CD4-positive, alpha-beta T cell (primary cell): ENCODE measurements around the gene ZNF580. TPM values are rescaled to one million over a fixed set of nuclear protein-coding genes. Genes with fewer than 3 reads are reported as not detected.

ENCODE experiments used
- ATAC-seq: fragments of 200-7000 bp; cut with Tn5 transposase; one replicate; pipeline ENCODE4 v1.10.0; 2022; ENCODE audit warnings: mild to moderate bottlenecking; ENCODE audit not compliant: poor library complexity
- CTCF ChIA-PET: fragments of 350-600 bp; sonication (Branson Sonifier 250); formaldehyde crosslinking; loops from one replicate; lab custom pipeline; 2021; ENCODE audit warnings: antibody characterized with exemption, inconsistent platforms; lab: Charles Lee
- POLR2A ChIA-PET: fragments of 350-600 bp; sonication (Branson Sonifier 250); formaldehyde crosslinking; loops from one replicate; lab custom pipeline; 2021; ENCODE audit warnings: antibody characterized with exemption, inconsistent platforms; lab: Charles Lee
- DNase-seq, 14 experiments: peaks; one replicate each; pipeline ENCODE4 v3.0.0-alpha.2; 2013 to 2020; ENCODE audit warnings: mixed read lengths in 2 of 14
- H3K27ac ChIP-seq, 2 donors: one replicate each; pipeline versions ENCODE4 v1.5.1 to v1.7.0; 2013; ENCODE audit warnings: low read length in 2 of 2, low read depth in 1 of 2, mild to moderate bottlenecking in 1 of 2
- H3K27me3 ChIP-seq, 2 experiments: 1 replicate in 1 of 2; 2 replicates in 1 of 2; pipeline versions ENCODE4 v1.6.1 to v1.7.0; 2013; ENCODE audit warnings: low read length in 2 of 2, control low read depth in 1 of 2, mild to moderate bottlenecking in 1 of 2, moderate library complexity in 1 of 2; ENCODE audit not compliant: insufficient read depth in 2 of 2, control insufficient read depth in 1 of 2
- H3K36me3 ChIP-seq: one replicate; pipeline ENCODE4 v1.6.1; 2013; ENCODE audit warnings: low read length, control low read depth; ENCODE audit not compliant: insufficient read depth
- H3K4me1 ChIP-seq: one replicate; pipeline ENCODE4 v1.6.1; 2013; ENCODE audit warnings: low read length, control low read depth; ENCODE audit not compliant: insufficient read depth
- H3K4me3 ChIP-seq: one replicate; pipeline ENCODE4 v1.5.1; 2013; ENCODE audit warnings: mild to moderate bottlenecking, low read length, moderate library complexity
- H3K9me3 ChIP-seq, 2 experiments: 1 replicate in 1 of 2; 2 replicates in 1 of 2; pipeline versions ENCODE4 v1.6.1 to v1.7.0; 2013; ENCODE audit warnings: low read length in 2 of 2, mild to moderate bottlenecking in 2 of 2, control low read depth in 1 of 2, moderate library complexity in 1 of 2; ENCODE audit not compliant: control insufficient read depth in 1 of 2, insufficient read depth in 1 of 2
- H3K27ac Mint-ChIP-seq: one replicate; pipeline ENCODE4 v1.8.0; 2020; ENCODE audit warnings: mixed read lengths
- H3K27me3 Mint-ChIP-seq: one replicate; pipeline ENCODE4 v1.8.0; 2021; ENCODE audit warnings: mixed read lengths
- H3K36me3 Mint-ChIP-seq: one replicate; pipeline ENCODE4 v1.8.0; 2021; ENCODE audit warnings: low read depth, mixed read lengths
- H3K4me1 Mint-ChIP-seq: one replicate; pipeline ENCODE4 v1.8.0; 2021; ENCODE audit warnings: low read depth, mixed read lengths
- H3K4me3 Mint-ChIP-seq: one replicate; pipeline ENCODE4 v1.8.0; 2020; ENCODE audit warnings: mild to moderate bottlenecking, mixed read lengths
- H3K9me3 Mint-ChIP-seq: one replicate; pipeline ENCODE4 v1.8.0; 2020; ENCODE audit warnings: mixed read lengths
- intact Hi-C, 2 experiments: fragments of 100-400 bp; cut with DNase I in 1 of 2; cut with micrococcal nuclease in 1 of 2; formaldehyde crosslinking; loops; one replicate each; pipeline versions ENCODE4 v1.15.1 to v1.9.0; 2023 to 2025; cut with DNase I, micrococcal nuclease
- total RNA-seq, 174 experiments: library from RNA in 2 of 174; stranded (reverse) in 2 of 174; gene quantifications; one replicate each; pipeline ENCODE4 v1.2.3 and lab custom pipeline; 2021 to 2026
- TF ChIP-seq, protein P1 (sequence below): fragments of 200-600 bp; IDR thresholded peaks from one replicate; pipeline ENCODE4 v1.8.0; 2022; ENCODE audit warnings: antibody characterized with exemption, mild to moderate bottlenecking

Gene ZNF580
- total RNA-seq, 2 experiments from 2014 or later = 45.2 to 46.6 TPM

DNA sequence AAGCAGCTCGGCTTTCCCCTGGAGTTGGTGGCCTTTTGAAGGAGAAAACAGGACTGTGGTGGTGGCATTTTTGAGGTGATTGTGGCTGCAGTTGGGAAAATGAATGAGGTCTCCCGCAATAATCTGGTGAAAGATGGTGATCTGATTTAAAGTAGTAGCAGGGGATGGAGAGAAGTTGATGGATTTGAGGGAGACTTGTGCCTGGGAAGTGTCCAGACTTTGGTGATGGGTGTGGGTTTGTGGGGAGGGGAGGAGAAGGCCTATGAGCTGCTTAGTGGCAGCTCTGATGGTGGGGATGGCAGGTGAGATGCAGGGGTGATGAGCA, 30.2 kb downstream of the ZNF580 start:
- ATAC-seq (no peak), DNase-seq (no peak)
- no peak overlapping the region for H3K27ac ChIP-seq
- no peaks in the 10 kb centered on the region for H3K27me3 ChIP-seq
- Mint-ChIP-seq H3K4me1 (peaks cover 23% of the 10 kb centered on the region), H3K9me3 (no peaks in the 10 kb centered on the region), H3K36me3 (peaks cover 79% of the 10 kb centered on the region), H3K27me3 (no peaks in the 10 kb centered on the region), H3K4me3 (peak overlapping the region; percentile 31), H3K27ac (peak overlapping the region; percentile 76)
- H3K36me3 ChIP-seq = peaks cover 64% of the 10 kb centered on the region
- ChIA-PET CTCF (interaction anchor here (0.6 to 1.5 kb wide), 3 partner anchors 14 to 167 kb away, joined by 3 to 10 read pairs (median 5); no protein-coding TSS in a partner anchor), POLR2A (interaction anchor here (1.0 to 2.0 kb wide), 4 partner anchors 14 to 72 kb away, joined by 3 to 9 read pairs (median 6); partner anchors contain the start of genes FIZ1 and U2AF2)
- TF ChIP-seq, protein P1, sequence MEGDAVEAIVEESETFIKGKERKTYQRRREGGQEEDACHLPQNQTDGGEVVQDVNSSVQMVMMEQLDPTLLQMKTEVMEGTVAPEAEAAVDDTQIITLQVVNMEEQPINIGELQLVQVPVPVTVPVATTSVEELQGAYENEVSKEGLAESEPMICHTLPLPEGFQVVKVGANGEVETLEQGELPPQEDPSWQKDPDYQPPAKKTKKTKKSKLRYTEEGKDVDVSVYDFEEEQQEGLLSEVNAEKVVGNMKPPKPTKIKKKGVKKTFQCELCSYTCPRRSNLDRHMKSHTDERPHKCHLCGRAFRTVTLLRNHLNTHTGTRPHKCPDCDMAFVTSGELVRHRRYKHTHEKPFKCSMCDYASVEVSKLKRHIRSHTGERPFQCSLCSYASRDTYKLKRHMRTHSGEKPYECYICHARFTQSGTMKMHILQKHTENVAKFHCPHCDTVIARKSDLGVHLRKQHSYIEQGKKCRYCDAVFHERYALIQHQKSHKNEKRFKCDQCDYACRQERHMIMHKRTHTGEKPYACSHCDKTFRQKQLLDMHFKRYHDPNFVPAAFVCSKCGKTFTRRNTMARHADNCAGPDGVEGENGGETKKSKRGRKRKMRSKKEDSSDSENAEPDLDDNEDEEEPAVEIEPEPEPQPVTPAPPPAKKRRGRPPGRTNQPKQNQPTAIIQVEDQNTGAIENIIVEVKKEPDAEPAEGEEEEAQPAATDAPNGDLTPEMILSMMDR = no peak
- intact Hi-C loops = loop anchor here in 1 of 2 experiments (2.0 to 10.0 kb wide), 2 partner anchors 14 to 644 kb away; partner anchors contain the start of gene ZSCAN5A
- H3K9me3 ChIP-seq = no peaks in the 10 kb centered on the region
- peaks cover 38% of the 10 kb centered on the region for H3K4me1 ChIP-seq
- no peak overlapping the region for H3K4me3 ChIP-seq

DNA sequence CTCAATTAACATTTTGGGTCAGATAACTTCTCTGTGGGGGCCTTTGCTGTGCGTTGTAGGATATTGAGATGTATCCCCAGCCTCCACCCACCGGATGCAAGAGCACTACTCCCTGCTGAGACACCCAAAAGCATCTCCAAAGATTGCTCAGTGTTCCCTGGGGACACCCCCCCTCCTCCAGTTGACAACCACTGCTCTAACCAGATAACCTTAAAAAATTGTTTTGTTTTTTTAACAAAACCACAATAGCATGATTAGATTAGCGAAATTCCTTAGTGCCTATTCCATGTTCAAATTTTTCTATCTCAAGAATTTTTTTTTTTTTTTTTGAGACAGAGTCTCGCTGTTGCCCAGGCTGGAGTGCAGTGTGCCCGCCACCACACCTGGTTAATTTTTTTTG, 31.6 kb downstream of the ZNF580 start:
- Mint-ChIP-seq H3K4me3 (peak overlapping the region; percentile 51), H3K9me3 (no peaks in the 10 kb centered on the region), H3K4me1 (peaks cover 37% of the 10 kb centered on the region), H3K27ac (peak overlapping the region; percentile 71), H3K27me3 (no peaks in the 10 kb centered on the region), H3K36me3 (peaks cover 75% of the 10 kb centered on the region)
- TF ChIP-seq, protein P1 = no peak
- intact Hi-C loops = loop anchor here in 1 of 2 experiments (10.0 kb wide), 1 partner anchor 642 kb away; the partner anchor contains the start of gene ZSCAN5A
- Histone ChIP-seq H3K27me3 (no peaks in the 10 kb centered on the region), H3K4me3 (no peak overlapping the region), H3K9me3 (no peaks in the 10 kb centered on the region), H3K27ac (no peak overlapping the region), H3K4me1 (peaks cover 49% of the 10 kb centered on the region), H3K36me3 (peaks cover 52% of the 10 kb centered on the region)
- no peak for ATAC-seq
- no peak for DNase-seq
- CTCF ChIA-PET = interaction anchor here (1.0 to 1.5 kb wide), 2 partner anchors 14 to 40 kb away, joined by 3 to 10 read pairs; no protein-coding TSS in a partner anchor
- POLR2A ChIA-PET = interaction anchor here (1.8 kb wide), 1 partner anchor 15 kb away, joined by 9 read pairs; no protein-coding TSS in a partner anchor

DNA sequence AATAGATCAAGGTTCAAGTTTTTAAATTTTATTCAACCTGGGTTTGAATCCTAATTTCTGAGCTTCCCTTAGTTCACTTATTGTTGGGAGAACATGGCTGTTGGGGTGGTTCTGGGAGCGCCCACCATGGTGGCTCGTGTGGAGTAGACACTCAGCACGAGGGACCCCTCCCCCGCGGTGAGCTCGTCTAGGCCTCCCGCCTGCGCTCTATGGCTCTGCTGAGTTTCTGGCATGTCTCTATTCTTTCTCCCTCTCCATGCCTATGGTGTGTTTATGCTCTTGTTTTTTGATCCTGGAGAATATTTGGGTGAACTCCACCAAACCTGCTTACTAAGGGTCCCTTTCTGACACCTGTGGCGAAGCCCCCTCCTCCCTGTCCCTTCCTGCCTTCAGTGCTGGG, 32.7 kb downstream of the ZNF580 start:
- peaks cover 43% of the 10 kb centered on the region for H3K4me1 Mint-ChIP-seq
- TF ChIP-seq, protein P1 = no peak
- Histone ChIP-seq H3K27me3 (no peaks in the 10 kb centered on the region), H3K4me3 (no peak overlapping the region), H3K9me3 (no peaks in the 10 kb centered on the region), H3K36me3 (peaks cover 52% of the 10 kb centered on the region), H3K27ac (no peak overlapping the region), H3K4me1 (peaks cover 56% of the 10 kb centered on the region)
- ATAC-seq (no peak), DNase-seq (no peak)
- intact Hi-C loops = loop anchor here in 1 of 2 experiments (10.0 kb wide), 1 partner anchor 641 kb away; the partner anchor contains the start of gene ZSCAN5A
- H3K36me3 Mint-ChIP-seq = peaks cover 75% of the 10 kb centered on the region
- H3K27ac Mint-ChIP-seq = peak overlapping the region; percentile 79
- H3K9me3 Mint-ChIP-seq = no peaks in the 10 kb centered on the region
- H3K27me3 Mint-ChIP-seq = no peaks in the 10 kb centered on the region
- peak overlapping the region; percentile 49 for H3K4me3 Mint-ChIP-seq
- POLR2A ChIA-PET = interaction anchor here (1.0 kb wide), 1 partner anchor 19 kb away, joined by 4 read pairs; the partner anchor contains the start of gene U2AF2
- CTCF ChIA-PET = interaction anchor here (1.1 kb wide), 1 partner anchor 30 kb away, joined by 3 read pairs; no protein-coding TSS in a partner anchor
